GM18498 (cell line): Measurements from ENCODE around the gene ARHGEF37.
A peak's percentile ranks its signal among the peaks of the same experiment; 100 is the strongest.
"Not testable (repeated sequence)": the region's sequence is repeated elsewhere in the genome, so short reads cannot be mapped to it uniquely, and the experiment has no call there.

ENCODE experiments used
- ATAC-seq: cut with Tn5 transposase; IDR thresholded peaks from one replicate; pipeline ENCODE4 v1.9.1; 2021; ENCODE audit warnings: mild to moderate bottlenecking, moderate library complexity; ENCODE audit not compliant: unreplicated experiment

The ARHGEF37 gene, protein sequence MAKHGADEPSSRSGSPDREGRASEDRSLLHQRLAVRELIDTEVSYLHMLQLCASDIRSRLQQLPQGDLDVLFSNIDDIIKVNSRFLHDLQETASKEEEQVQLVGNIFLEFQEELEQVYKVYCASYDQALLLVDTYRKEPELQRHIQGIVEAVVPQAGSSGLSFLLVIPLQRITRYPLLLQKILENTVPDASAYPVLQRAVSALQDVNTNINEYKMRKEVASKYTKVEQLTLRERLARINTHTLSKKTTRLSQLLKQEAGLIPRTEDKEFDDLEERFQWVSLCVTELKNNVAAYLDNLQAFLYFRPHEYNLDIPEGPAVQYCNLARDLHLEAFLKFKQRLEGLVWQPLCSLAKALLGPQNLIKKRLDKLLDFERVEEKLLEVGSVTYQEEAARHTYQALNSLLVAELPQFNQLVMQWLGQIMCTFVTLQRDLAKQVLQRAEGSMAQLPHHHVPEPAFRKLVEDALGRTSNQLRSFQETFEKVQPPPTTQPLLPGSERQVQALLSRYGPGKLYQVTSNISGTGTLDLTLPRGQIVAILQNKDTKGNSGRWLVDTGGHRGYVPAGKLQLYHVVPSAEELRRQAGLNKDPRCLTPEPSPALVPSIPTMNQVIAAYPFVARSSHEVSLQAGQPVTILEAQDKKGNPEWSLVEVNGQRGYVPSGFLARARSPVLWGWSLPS

DNA sequence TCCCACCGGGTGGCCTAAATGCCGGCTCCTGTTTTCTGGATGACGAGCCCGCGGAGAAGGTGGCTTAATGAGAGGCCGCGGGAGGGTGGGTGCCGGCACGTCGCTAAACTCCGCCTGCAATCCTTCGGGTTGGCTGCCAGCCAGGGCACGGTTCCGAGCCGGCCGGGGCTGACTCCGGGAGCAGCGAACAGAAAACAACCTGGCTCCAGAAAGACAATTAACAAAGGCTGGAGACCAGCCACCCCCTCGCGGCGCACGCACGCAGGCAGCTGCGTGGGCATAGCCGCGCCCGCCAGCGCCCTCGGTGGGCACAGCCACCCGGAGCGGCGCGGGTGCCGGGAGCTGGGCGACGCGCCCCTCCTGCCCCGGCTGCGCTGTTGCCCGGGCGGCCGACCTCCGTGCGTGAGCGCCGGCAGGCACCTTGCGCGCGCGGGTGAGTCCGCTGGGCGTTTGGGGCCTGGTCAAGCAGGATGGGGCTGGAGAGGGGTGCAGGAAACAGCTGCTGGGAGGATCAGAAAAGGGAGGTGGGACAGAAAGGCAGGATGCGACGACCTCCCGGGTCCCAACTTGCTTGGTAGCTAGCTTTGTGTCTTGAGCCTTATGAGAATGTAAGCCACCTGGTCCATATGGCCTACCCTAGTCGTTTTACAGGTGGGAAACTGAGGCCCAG is at the start of gene ARHGEF37:
ARHGEF37 (plus strand) TSS at position 307 of the 670 bp plus-strand sequence. CDS start 16,272 bp downstream, outside the sequence.
- no peak for ATAC-seq

DNA sequence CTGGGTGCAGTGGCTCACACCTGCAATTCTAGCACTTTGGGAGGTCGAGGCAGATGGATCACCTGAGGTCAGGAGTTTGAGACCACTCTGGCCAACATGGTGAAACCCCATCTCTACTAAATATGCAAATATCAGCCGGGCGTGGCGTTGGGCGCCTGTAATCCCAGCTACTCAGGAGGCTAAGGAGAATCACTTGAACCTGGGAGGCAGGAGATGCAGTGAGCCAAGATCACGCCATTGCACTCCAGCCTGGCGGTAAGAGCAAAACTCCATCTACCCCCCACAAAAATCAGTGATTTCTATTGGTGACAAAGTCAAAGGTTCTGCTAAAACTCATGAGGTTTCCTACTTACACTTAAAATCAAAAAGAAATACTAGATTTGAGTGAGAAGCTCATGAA is 48.9 kb upstream of the ARHGEF37 start:
- ATAC-seq, result no peak

DNA sequence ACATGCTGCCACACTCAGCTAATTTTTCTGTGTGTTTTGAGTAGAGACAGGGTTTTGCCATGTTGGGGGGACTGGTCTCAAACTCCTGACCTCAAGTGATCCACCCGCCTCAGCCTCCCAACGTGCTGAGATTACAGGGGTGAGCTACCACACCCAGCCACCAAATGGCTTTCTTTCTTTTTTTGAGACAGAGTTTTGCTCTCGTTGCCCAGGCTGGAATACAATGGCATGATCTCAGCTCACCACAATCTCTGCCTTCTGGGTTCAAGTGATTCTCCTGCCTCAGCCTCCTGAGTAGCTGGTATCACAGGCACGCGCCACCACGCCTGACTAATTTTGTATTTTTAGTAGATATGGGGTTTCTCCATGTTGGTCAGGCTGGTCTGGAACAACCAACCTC is 45.5 kb upstream of the ARHGEF37 start:
- not testable (repeated sequence) for ATAC-seq

DNA sequence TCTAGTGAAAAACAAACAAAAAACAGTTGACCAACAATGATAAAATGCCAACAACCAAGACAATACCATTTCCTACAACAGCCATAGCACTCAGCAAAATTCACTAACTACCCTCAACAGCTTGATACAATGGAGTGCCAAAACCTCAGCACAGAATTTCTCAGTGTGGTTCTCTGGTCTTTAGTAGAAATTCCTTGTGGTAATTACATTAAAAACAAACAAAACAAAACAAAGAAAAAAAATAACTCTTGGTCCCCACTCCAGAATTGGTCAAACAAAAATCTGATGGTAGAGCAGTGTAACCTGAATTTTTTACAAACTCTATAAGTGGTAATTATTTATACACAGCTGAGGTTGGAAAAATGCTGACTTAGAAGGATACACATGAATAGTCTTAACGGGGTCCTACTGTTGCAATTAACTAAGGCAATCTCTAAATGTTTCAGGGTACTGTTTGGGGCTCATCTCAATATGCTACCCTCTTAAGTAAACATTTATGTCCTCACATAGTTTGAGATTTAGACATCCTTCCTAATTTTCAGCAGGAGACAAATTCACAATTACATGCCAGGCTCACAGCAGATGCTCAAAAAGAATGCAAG is 43.8 kb upstream of the ARHGEF37 start:
- ATAC-seq, result no peak

DNA sequence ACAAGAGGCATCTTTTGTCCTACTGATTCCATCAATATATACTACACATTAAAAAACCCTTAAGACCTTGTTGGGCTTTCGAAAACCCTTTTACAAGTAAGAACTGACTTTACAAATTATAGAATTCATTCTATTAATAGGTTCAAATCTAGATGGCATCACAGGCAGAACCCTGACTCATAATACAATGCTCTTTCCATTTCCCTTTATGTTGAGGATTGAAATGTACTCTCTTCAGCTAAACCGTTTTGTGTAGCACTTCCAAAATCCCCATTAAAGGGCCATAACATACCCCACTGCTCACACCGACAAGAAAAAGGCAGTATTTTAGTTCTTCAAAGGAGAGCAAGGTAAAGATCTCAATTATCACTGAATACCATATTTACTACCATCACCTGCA is 41.2 kb upstream of the ARHGEF37 start:
- no peak for ATAC-seq

DNA sequence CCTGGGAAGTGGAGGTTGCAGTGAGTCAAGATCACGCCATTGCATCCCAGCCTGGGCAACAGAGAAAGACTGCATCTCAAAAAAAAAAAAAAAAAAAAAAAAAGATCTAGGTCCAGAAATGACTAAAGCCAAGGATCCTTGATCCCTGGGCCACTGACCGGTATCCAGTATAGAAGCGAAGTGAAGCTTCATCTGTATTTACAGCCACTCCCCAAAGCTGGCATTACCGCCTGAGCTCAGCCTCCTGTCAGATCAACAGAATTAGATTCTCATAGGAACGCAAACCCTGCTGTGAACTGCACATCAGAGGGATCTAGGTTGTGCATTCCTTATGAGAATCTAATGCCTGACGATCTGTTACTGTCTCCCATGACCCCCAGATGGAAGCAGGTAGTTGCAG is 39.4 kb upstream of the ARHGEF37 start:
- no peak for ATAC-seq

DNA sequence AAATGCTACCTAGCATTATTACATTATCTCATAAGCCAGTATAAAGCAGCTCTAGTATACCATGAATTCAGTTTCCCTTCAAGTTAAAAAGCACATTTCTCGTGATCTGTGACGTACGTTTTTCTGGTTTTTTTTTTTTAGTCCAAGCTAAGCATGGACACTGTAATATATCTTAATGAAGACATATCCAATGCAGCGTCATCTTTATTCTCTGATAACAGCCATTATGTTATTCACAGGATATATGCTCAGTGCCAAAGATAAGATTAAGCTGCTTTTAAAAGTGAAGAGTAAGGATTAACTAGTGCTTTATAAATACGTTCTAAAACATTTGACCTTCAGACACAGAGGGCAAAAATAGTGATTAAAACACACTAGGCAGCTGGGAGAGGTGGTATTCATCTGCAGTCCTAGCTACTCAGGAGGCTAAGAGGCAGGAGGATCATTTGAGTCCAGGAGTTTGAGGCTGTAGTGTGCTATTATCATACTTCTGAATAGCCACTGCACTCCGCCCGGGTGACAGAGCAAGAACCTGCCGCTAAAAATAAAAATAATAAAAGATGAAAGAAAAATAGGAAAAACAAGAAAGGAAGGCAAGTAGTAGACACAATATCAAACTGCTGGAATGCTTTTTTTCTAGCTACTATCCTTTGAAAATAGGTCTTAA is 37.8 kb upstream of the ARHGEF37 start:
- no peak for ATAC-seq

DNA sequence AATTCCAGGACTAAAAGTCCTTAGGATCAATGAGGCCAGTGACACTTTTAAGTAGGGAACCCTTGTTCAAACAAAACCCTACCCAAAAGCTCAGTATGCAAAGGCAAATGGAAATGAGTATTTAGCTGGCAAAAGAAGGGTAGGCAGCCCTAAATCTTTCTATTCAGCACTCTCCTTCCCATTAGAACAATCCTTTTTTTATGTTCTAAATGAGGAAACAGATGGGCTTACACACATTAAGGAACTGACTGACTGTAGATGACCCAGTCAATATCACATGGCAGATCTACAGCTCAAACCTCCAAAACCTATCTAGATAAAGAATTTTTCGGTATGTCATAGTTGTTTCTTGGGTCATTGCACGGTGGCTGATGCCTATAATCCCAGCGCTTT is 37.3 kb upstream of the ARHGEF37 start:
- no peak for ATAC-seq

DNA sequence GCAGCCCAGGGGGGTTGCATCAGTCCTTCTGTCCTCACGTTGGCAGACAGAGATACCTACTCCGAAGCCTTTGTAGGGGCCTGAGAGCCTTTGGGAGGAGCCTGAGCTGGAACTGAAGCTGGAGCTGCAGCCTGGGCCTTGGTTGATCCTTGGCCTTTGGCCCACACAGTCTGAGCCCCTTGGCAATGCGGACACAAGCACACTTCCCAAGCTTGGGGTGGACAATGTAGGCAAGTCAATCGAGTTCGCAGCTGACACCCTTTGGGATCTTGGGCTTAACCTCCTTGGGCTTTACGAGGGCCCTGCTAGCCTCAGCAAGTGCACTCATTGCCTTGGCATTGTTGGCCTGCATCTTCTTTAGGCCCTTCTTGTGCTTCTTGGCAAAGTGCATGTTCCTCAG is 36.0 kb upstream of the ARHGEF37 start:
- ATAC-seq, result no peak

DNA sequence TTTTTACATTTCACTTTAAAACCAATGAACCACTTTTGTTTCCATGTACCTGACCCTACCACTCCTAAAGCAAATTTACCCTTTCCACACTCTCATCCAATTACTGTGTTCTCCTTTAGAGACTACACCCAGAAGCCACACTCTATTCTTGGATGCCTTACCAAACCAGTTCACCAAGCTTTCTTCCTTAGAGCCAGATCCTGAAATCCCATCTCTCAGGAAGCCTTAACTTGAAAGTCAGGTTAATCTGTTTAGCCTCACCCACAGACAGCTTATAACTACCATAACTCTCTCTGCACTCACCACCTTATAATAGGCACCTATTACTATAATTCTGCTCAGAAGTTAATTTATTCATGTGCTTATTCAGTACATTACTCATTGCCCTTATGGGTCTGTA is 34.3 kb upstream of the ARHGEF37 start:
- no peak for ATAC-seq

DNA sequence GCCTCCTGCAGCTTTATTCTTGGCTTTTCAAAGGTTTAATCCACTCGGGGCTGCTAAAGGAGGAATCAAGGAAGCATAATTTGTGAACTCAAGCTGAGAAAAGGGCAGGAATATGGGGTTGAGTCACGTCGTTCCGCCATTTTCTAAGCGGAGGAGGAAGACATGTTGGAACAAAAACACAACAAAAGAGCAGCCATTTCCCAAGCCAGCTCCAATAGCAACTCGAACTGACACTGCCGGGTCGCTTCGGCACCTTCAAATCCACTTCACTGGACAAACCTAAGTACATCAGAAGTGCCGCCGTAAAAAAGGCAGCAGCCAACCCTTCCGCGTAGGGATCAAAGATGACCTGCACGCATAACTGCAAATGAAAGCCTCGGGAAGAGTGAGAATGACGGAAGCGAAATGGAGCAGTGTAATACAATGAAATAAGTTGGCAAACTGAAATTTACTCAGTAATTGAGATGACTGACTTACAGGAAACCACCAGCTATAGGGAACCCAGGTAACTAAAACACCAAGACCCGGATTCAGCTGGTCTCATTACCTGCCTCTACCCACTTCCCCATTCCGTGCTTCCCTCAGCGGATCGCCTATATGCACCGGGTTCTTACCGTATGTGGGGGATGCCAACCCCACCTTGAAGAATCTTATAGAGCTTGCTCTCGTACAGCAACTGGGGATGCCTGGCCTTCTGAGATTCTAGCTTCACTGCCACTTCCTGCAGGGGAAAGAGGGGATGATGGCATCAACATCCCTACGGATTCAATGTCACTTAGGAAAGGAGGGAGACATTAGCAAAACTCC is 31.6 kb upstream of the ARHGEF37 start:
- ATAC-seq, result peak; percentile 33

DNA sequence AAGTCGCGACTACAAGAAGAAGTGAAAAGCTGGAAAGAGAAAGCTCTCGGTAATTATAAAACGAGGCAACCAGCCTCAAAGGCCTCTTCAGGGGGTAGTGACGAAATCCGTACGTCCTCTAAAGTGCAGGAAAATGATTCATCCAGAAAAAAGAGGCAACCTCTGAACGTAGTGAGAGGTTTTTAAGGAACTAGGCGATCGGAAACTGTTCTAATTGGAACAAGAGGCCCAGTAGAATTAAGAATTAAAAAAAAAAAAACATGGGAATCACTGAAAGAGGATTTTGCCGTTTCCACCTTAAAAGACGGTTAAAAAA is 31.1 kb upstream of the ARHGEF37 start:
- ATAC-seq, result no peak

DNA sequence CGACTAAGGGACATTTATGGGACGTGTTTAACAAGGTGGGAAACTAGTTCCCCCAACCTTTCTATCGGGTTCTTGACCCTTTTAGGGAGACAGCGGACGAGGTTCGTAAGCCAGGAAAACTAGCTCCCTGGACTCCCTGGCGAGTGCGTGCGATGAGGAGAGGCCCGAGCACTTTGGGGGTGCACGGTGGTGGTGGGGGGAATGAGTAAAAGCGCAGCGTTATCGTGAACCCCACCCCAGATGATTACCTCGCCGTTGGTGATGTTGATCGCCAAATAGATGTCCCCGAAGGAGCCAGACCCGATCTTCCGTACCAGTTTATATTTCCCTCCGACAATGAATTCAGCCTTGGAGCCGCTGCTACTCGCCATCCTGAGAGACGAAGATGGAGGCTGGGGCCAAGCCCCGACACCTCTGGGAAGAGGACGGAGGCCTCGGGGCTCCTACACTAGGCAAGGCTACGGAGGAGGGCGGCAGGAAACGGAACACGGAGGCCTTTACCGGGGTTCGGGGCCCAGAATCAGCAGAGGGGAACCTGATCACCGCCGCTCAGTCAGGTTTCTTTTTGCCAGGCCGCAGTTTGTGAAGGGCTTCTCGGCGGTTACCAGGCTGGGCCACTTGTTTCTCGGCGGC is 30.6 kb upstream of the ARHGEF37 start:
- ATAC-seq, result no peak

DNA sequence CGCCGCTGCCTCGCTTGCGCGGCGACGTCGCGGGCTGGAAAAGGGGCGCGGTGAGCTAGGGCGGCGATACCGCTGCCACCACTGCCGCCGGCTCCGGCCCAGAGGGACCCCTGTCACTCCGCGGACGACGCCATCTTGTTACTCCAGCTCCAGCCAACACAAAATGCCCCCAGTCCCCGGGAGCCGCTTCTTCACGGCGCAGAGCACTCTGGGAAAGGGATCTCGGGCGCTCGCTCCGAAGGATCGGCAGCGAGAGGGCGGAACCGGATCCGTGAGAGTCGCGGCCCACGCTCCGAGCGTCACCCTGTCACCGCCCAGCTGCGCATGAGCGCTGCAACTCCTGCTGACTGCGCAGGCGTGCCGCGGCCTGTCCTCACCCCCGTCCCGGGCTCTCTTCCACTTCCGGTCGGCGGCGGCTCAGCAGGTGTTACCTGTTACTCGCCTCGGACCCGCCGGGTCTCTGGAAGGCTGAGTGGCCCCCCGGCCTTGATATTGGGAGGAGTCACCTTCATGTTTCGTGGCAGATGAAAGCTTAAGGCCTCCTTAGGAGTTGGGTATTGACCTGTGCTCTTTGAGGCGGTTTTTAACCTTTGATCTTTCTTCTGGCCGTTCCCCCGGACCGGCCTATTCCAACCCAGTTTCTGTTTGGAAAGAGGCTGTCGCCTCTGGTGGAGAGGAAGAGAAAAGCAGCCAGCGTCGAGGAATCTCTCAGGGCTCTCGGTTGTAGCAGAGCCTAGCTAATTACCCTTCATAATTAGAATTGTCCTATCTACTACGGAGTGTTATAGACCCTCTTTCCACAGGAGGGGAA is 29.9 kb upstream of the ARHGEF37 start, which contains the start of gene CSNK1A1:
CSNK1A1 (minus strand) TSS at position 213 of the 811 bp plus-strand sequence. CDS start 475 bp downstream, outside the sequence.
- ATAC-seq, result peak; percentile 89

DNA sequence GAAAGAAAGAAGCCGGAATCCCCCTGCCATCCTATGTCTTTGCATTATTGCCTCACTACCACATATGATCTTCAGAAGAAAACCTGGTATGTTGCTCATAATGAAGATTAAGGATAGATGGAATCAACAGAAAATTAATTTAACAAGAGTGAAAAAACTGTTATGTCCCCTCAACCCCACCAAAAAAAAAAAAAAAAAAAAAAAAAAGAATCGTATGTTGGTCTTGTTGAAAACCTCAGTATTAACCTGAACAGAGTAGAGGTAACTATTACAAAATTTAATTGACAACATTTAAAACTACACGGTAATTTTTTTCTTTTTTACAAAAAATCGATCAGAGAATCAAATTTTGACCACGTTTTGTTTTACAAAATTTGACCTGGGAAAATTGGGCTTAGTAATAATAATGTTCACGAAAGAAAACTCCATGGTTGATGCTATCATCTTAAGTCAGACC is 29.2 kb upstream of the ARHGEF37 start:
- ATAC-seq, result no peak

DNA sequence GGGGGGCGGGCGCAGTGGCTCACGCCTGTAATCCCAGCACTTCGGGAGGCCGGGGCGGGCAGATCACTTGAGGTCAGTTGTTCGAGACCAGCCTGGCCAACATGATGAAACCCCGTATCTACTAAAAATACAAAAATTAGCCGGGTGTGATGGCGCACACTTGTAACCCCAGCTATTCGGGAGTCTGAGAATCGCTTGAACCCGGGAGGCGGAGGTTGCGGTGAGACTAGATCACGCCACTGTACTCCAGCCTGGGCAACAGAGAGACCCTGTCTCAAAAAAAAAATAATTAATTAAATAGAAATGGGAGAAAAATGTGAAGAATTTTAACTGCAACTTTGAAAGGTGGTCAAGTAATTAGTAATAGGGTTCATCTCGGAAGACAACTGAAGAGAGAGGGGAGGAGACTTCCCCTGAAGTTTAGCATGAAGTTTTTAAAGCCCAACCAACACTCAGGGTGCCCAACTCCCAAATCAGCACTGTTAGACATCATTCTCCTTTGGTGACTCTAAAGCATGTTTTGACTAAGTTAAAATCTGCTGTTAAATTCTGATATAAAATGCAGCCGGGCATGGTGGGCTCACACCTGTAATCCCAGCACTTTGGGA is 28.6 kb upstream of the ARHGEF37 start:
- no peak for ATAC-seq

DNA sequence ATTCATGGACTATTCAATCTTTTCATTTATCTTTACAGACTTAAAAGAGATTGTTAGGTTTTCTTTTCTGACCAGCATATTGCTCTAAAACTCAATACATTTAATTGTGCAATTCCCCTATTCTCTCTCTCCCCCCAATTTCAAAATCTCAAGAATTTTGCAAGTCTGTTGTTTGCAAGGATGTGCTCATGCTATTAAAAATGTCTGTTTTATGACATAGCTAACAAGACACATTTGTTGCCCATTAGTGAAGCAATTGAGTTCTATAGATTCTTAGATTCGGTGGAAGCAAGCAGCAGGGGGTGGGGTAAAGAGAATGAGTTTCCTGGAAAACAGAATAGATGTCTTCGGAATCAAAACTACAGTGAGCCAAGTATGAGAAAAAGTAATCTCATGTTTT is 21.6 kb upstream of the ARHGEF37 start:
- no peak for ATAC-seq

DNA sequence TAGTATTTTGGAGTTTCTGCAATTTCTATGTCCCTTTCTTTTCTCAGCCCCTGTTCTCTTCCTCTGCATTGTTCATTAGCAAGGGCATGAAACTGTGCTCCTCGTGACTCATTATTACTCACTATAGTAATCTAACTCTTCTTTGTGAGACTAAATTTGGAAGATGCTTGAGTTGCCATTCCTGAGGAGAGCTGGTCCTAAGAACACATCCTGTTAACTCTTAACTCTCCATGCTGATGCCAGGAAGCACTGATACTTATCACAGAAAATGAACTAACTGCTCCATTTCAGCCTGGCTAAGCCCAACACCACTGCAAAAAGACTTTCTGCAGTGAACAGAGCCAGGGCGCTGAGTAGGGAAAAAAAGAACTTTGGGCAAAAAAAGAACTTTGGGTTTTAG is 19.4 kb upstream of the ARHGEF37 start:
- no peak for ATAC-seq
